HTERT RPE-1 (cell line): ENCODE results near the gene KLK10.
"Not testable (repeated sequence)": the region's sequence is repeated elsewhere in the genome, so short reads cannot be mapped to it uniquely, and the experiment has no call there.

ENCODE experiments used
- in situ Hi-C: fragments of 300-500 bp; cut with MboI; formaldehyde crosslinking; loops from 4 replicates; pipeline ENCODE4 v1.14.3; 2020; ENCODE audit warnings: low sequenced_read_pairs

The KLK10 gene

GRCh38 chr19:50972795-50973376, 46.6 kb downstream of the KLK10 start:
- in situ Hi-C loops, result no loop called here

- in situ Hi-C loops, result not testable (repeated sequence)
Observed at GRCh38 chr19:50969810-50970209, 49.7 kb downstream of the KLK10 start.

GRCh38 chr19:50969413-50969760, 50.1 kb downstream of the KLK10 start, which contains the start of gene KLK6:
Gene KLK6, minus strand, starts transcription at chr19:50969591. Its CDS starts 1,487 bp downstream, at chr19:50968104.
- in situ Hi-C loops, result no loop called here

GRCh38 chr19:50968716-50969412, 50.6 kb downstream of the KLK10 start:
- in situ Hi-C loops, result no loop called here

- in situ Hi-C loops, result no loop called here
Observed at GRCh38 chr19:50967929-50968715, 51.4 kb downstream of the KLK10 start.

- in situ Hi-C loops, result no loop called here
Observed at GRCh38 chr19:50964266-50964665, 55.2 kb downstream of the KLK10 start.

GRCh38 chr19:50963381-50963780, 56.1 kb downstream of the KLK10 start:
- in situ Hi-C loops, result no loop called here
